HG03108 (cell line): ENCODE data around the gene AIFM2.
"Not testable (repeated sequence)": the region's sequence is repeated elsewhere in the genome, so short reads cannot be mapped to it uniquely, and the experiment has no call there.

Experiments
- ATAC-seq: cut with Tn5 transposase; IDR thresholded peaks from one replicate; pipeline ENCODE4 v1.9.1; 2021; ENCODE audit warnings: moderate library complexity; ENCODE audit not compliant: unreplicated experiment

Gene AIFM2

DNA sequence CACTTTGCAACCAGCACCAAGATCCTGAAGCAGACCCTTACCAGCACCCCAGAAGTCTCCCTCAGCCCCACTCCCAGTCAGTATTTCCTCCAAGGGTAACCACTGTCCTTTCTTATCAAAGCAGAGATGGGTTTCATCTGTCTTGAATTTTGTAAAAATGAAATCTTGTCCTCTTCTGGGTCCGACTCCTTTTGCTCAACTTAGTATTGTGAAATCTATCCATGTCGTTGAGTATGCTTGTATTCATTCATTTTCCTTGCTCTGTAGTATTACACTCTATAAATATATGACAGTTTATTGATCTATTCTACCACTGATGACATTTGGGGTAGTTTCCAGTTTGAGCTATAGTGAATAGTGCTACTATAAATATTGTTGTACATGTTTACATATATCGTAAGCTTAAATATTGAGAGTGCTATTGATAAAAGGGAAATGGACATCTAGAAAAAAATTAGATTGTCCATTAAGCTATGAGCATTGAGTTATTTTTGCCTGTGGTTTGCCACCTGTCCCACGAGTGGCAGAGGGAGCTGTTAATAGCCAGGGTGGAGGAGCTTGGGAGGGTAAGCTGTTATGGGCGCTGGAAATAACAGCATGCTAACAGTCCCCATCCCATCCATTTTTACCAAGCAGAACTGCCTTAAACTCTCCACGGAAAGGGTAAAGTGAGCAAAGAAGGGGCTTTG, 36.5 kb downstream of the AIFM2 start:
- no peak for ATAC-seq

DNA sequence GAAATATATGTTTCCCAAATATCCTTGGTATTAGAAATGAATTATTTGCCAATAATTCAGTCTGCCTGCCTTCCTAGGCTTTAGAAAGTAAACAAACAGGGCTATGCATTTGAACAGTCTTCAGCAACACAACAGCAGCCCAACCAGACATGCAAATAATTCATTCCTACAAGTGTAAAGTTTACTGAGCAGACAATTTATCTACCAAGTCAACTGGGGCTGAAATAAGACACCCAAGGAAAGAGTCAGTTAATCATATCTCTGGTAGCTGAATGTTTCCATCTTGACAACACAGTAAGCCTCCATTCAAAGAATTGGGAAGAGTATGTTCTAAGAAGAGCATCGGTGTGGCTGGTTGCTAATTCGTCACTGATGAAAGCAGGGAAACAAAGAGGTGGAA, 38.4 kb downstream of the AIFM2 start:
- no peak for ATAC-seq

DNA sequence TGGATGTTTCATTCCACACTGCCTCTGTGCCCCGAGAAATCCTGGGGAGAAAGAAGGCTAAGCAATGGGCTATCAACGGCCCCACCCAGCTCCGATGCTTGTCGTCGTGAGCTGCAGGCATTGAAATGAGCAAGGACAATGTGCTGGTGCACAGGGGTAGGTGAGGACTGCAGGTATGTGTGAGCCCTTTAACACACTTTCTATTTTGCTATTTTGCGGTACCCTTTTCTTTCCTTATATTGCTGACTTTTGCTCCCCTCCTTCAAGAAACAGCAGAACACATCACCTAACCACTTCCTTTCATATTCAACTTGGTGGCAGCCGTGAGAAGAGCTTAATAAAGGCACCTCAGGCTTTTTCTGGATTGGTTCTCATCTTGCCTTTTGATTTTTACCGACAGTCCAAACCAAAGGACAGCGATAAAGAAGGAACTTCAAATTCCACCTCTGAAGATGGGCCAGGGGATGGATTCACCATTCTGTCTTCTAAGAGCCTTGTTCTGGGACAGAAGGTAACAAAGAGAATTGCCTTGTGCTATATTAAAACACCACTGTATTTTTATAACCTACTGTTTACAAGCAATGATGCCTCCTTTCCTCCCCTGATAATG, 39.2 kb downstream of the AIFM2 start:
- no peak for ATAC-seq

DNA sequence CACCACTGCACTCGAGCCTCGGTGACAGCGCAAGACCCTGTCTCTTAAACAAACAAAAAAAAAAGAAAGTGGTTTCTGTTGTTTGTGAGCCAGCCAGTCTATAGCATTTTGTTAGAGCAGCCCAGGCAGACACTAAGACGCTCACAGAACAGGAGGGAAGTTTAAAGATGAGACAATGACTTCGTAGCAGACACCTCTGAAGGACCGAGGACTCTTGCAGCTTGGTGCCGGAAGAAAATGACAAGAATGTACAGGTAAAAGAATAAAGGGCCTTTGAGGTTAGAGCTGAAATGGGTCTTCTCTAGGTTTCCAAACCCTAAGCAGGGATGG, 40.3 kb downstream of the AIFM2 start:
- no peak for ATAC-seq

DNA sequence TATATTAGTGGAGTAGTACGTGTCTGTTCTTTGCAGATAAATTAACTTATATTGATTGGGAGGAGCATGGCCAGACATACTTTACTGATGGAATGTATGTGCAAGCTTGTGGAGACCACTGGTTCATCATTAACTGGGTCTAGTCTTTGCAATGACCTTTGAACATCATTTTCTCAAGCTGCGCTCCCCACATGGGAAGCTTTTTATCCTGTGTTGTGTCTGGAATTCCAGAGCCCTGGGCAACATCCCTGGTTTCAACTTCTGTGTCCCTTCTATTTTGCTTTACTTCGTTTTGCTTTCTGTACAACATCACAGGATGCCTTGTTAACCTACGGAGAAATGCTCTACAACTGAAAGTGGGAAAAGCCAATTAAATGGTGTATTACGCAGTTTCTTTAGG, 41.7 kb downstream of the AIFM2 start:
- no peak for ATAC-seq

DNA sequence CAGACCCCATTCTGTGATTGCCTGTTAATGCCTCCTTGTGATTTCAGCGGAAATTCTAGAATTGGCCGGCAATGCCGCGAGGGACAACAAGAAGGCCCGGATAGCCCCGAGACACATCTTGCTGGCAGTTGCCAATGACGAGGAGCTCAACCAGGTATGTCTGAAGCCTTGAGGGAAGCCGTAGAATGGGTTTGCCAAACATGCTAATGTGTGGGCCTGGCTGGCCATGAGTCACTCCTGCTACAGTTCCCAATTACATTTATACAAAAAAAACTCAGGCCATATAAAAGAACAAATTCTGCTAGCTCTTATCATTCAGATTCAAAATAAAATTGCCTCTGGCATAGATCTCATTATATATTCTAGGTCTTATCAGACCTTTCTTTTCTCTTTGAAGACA, 42.6 kb downstream of the AIFM2 start:
- no peak for ATAC-seq

DNA sequence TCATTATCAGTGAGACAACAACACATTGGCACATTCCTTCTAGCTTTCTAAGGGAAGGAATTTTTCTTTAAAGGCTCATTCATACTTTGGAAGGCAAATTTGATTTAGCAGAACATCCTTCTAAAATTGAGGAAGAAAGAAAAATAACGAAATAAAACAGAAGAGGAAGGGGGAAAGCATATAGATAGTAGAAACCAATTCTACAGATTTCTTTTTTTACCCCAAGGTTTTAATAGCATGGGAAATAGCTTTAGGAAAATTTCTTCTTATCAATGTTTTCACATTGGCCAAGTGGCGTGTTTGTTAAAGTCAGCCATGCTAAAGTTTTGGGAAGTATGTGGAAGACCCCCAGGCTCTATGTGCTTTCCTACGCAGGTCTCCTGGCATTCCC, 44.3 kb downstream of the AIFM2 start:
- no peak for ATAC-seq

DNA sequence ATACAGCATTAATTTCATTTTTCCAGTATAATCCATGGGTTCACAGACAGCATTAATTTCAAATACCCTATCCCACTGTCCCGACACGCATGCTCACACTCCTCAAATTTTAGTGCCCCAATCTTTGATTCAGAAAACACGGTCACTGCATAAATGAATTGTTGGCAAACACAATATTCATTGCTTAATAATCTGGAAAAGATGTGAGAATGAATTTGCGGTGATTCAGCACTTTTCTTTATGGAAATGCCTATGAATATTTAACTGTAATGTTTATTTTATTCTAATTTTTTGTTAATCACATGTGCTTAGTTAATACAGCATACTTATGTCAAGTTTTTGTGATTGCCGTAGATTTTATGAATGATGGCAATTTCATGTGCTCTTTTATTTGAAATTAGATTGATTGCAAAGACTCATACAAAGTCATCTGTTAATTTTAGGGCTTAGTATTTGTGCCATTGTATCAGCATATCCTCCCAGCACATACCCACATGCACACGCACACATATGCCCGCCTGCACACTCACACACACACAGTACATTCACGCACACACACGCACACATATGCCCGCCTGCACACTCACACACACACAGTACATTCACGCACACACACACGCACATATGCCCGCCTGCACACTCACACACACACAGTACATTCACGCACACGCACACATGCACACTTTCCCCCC, 44.9 kb downstream of the AIFM2 start:
- no peak for ATAC-seq

DNA sequence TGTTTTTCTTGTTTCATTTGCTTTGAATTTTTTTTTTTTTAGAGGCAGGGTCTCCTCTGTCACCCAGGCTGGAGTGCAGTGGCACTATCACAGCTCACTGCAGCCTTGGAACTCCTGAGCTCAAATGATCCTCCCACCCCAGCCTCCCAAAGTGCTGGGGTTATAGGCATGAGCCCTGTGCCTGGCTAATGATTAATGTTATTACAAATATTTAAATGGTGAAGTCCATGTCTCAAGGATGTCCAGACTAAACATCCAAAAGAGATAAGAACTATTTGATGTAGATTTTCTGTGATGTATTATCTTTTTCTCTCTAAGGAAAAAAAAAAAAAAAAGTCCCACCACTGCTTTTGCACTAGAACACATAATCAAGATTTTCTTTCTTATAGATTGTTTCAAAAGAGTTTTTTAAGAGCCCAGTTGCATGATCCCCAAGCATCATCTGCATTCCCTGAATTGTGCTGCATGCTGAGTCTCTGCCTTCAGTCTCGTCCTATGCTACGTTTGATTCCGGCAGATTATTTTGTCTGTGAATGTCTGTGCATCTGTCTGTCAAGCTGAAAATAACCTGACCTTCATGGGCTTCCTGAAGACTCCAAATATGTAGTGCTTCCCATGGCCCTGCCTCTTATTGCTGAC, 46.5 kb downstream of the AIFM2 start:
- ATAC-seq: no peak

DNA sequence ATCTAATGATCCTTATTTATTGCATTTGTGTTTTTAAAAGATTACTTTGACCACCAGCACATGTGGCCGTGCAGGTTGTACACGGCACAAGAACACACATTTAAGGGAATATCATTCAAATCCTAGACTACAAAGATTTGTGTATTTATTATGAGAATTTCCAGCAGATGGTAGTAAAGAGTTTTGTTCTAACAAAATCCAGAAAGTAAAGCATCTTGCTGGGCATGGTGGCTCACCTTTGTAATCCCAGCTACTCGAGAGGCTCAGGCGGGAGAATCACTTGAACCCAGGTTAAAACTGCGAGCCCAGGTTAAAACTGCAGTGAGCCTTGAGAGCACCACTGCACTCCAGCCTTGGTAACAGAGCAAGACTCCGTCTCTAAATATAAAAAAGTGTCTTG, 48.4 kb downstream of the AIFM2 start:
- ATAC-seq: no peak

DNA sequence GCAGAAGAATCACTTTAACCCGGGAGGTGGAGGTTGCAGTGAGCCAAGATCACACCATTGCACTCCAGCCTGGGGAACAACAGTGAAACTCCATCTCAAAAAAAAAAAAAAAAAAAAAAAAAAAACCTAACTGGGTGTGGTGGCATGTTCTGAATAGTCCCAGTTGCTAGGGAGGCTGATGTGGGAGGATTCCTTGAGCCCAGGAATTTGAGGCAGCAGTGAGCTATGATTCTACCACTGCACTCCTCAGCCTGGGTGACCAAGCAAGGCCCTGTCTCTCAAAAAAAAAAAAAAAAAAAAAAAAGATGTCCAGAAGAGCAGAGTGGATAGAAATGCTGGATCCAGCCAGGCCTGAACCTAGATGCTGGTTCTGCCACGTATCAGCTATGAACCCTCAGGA, 51.8 kb downstream of the AIFM2 start:
- ATAC-seq: not testable (repeated sequence)

DNA sequence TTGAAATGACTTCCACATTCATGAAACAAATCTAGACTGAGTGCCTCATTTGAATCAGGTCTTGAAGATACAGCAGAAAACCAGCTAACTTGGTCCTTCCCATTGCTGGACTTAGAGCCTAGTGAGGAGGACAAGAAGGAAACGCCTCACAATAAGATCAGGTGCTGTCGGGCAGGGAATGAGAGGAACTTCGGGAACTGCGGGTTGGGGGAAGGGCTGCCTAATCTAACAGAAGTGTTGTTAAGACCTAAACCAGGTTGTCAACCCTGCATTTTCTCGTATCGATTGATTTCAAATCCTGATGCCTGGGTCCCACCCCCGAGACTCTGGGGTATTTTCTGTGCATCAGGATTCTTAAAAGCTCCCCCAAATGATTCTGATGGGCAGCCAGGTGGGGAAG, 53.7 kb downstream of the AIFM2 start:
- no peak for ATAC-seq

DNA sequence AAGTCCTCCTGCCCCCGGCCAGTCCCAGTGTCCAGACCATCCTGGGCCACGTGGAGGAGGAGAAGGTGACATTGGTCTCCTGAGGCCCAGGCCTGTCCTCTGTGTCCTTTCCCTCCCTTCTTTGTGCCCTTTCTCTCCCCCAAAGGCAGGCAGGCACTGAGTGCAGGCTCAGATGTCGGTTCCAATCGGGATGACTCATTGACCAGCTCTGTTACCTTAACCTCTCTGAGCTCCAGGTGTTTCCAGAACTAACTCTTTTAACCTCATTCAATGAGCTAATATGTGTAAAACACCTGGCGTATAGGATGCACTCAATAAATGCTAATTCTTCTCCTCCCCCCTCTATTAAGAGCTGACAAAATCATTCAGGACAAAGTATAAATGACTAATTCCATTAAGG, 54.3 kb downstream of the AIFM2 start:
- no peak for ATAC-seq

DNA sequence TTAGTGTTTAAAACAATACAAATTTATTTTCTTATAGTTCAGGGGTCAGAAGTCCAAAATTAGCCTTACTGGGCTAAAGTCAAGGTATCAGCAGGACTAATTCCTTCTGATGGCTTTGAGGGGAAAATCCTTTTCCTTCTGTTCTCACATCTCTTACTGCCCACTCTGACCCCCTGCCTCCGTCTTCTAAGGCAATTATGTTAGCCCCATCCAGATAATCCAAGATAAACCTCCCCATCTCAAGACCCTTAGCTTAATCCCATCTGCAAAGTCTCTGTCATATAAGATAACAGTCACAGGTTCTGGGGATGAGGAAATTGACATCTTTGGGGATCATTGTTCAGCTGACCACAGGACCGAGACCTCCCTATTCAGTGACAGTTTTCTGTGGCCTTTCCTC, 57.7 kb downstream of the AIFM2 start:
- ATAC-seq: no peak

DNA sequence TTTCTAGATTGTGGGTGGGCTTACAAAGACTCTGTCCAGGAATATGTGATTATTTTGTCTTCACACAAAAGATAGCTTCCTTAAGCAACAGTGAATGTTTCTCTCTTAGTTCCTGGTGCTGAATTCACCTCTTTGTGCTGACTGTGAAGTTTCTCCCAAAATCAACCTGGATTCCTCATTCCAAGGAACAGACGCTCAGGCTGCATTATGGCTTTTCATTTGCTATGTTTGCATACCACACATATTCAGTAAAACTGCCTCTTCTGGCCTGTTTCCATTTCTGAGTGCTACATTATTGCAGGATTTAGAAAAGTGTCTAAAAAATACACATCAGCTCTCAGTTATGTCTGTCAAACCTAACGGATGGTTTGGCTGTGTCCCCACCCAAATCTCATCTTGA, 58.5 kb downstream of the AIFM2 start:
- ATAC-seq: no peak

DNA sequence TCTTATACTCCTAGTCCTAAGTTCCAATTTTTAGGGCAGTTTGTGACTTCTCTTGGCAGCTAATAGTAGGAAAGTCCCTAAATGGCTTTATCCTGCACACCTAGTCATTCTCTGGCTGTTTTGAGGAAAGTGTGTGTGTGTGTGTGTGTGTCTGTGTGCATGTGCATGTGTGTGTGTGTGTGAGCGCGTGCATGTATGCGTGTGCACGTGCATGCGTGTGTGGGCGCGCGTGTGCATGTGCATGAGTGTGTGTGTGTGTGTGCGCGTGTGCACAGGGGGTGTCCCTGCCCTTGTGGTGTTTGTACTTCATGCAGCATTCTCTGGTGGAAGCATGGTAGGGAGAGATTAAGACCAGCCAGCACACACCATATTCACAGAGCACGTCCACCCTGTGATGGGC, 61.8 kb downstream of the AIFM2 start:
- no peak for ATAC-seq

DNA sequence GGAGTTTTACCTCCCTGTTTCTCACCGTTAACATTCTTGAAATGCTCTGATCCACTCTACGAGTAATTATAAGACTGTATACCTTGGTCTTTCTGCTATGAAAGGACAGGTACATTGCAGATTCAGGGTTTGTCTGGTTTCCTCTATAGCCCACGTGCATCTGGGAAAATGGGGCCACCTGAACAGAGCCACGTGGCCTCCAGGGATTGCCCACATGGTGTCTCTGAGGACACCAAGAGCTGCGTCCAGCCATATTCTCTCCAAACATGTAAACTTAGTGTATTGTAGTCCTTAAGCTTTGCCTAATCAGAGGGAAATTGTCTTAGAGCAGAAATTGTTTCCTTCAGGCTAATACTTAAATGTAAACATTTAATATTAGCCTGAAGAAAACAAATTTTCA, 63.3 kb downstream of the AIFM2 start:
- ATAC-seq: no peak

DNA sequence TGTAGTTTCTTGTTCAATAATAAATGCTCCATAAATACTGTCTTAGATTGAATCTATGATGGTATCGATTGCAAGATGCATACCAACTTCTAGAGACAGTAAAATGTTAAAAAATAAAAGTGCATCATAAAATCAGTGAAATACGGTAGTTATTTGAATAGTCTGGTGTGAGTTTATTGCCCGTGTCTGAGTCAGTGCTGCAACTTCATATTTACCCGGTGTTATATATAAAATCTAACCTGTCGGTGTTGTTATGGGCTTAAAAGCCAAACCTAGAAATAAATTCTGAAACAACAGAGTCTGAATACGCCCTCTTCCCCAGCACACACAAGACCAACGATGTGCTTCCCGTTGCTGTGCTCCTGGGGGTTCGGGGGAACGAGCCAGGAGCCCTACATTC, 63.7 kb downstream of the AIFM2 start:
- no peak for ATAC-seq

DNA sequence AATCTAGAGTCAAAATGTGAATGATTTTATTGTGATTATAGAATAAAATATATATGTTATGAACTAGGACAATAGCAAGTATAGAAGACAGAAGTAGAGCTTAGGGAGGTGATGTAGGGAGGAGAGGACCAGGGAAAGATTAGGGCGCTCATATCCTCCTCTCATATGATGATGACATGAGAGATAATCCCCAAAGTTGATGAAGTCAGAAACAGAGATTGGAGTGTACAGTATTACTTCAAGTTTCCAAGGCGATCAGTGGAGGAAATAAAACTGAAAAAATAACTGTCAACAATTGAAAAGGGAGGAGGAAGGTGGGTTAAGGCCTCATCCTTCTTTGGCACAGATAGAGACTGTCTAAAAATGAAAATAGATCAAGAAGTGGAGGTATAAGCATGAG, 65.0 kb downstream of the AIFM2 start:
- no peak for ATAC-seq

DNA sequence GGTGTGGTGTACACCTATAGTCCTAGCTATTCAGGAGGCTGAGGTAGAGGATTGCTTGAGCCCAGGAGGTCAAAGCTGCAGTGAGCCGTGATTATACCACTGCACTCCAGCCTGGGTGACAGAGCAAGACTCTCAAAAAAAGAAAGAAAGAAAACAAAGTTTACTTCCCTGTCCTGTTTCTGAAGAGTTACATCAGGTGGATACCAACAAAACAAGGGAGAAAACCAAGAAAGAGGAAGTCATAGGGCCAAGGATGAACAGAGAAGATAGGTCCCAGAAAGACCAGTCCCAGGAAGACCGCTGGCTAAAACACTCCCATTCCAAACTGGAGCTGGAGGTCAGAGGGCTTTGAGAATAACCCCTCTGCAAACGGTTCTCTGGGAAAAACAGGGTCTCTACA, 66.4 kb downstream of the AIFM2 start:
- no peak for ATAC-seq

DNA sequence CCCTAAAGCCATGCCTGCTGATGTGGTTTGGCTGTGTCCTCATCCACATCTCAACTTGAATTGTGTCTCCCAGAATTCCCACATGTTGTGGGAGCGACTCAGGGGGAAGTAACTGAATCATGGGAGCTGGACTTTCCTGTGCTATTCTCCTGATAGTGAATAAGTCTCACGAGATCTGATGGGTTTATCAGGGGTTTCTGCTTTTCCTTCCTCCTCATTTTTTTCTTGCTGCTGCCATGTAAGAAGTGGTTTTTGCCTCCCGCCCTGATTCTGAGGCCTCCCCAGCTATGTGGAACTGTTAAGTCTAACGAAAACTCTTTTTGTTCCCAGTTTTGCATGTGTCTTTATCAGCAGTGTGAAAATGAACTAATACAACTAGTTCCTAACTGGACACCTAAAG, 68.1 kb downstream of the AIFM2 start:
- ATAC-seq: no peak

DNA sequence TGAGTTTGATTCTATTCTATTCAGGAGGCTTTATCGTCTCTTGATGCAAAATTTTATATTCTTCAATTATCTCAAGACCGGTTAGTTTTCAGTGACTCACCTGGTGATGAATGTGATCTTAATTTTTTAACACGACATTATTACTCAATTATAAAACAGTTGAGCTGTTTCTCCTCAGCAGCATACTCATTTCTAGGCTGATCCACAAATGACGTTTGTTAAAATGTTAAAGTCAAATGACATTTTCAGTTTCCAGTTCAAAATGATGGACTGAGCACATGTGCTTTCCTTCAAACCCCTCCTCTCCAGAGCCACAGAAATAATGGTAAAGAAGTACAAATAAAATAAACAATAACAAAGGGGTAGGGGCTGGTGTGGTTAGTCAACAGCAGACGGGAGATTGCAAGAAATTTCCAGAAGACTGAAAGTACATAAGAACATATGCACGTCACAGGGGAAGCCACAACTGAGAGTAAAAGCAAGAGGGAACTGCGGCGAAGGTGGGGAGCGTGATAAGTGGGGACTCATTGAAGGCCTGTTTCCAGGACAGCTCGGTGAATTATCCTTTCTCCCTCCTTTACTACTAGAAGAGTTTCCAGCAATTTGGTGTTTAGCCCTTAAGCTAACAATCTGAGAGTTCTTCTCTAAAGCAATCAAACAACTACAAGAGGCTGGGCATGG, 69.1 kb downstream of the AIFM2 start:
- no peak for ATAC-seq
